SK-N-SH (cell line): ENCODE data around the gene NEU4. TPM values are rescaled to one million over a fixed set of nuclear protein-coding genes. Genes with fewer than 3 reads are reported as not detected.
A peak's percentile ranks its signal among the peaks of the same experiment; 100 is the strongest.

Source experiments
- CTCF ChIA-PET: fragments of 300-600, 350-600 bp; formaldehyde crosslinking; extraction: SDS; loops from one replicate; lab custom pipeline; 2021; lab: Yijun Ruan, JAX
- POLR2A ChIA-PET: fragments of 350-600 bp; sonication (Branson Sonifier 250); formaldehyde crosslinking; extraction: SDS; loops from one replicate; lab custom pipeline; 2020; ENCODE audit warnings: antibody characterized with exemption, inconsistent platforms; lab: Yijun Ruan, JAX
- DNase-seq: peaks from one replicate; pipeline ENCODE4 v3.0.0; 2012
- H2AFZ ChIP-seq: fragments of 200-600 bp; sonication (generic); 2 replicates; pipeline ENCODE4 v1.8.1; 2016; ENCODE audit warnings: antibody characterized with exemption, mild to moderate bottlenecking, low read depth
- H3F3A ChIP-seq: fragments of 200-600 bp; sonication (generic); replicated peaks from 2 replicates; pipeline ENCODE3; 2016; ENCODE audit warnings: antibody characterized with exemption, mild to moderate bottlenecking; ENCODE audit not compliant: insufficient read depth
- H3K27ac ChIP-seq, 2 experiments: fragments of 200-500 bp in 1 of 2; fragments of 200-600 bp in 1 of 2; sonication (Bioruptor generic) in 1 of 2; sonication (generic), shearing (Covaris generic) in 1 of 2; 2 replicates each; pipeline versions ENCODE4 v1.5.1 to v1.6.1; 2014 to 2016; ENCODE audit warnings: low read depth in 2 of 2, inconsistent platforms in 1 of 2, low read length in 1 of 2, mild to moderate bottlenecking in 1 of 2, mixed read lengths in 1 of 2
- H3K27me3 ChIP-seq: fragments of 200-600 bp; sonication (generic), shearing (Covaris generic); 2 replicates; pipeline ENCODE4 v1.6.1; 2016; ENCODE audit warnings: mixed run types; ENCODE audit not compliant: insufficient read depth
- H3K36me3 ChIP-seq, 2 experiments: fragments of 200-500 bp in 1 of 2; fragments of 200-600 bp in 1 of 2; sonication (Bioruptor generic) in 1 of 2; sonication (generic) in 1 of 2; replicated peaks in 1 of 2; 2 replicates each; pipeline versions ENCODE3 to v1.5.1; 2014 to 2016; ENCODE audit warnings: low read length in 1 of 2, mild to moderate bottlenecking in 1 of 2; ENCODE audit not compliant: insufficient read depth in 2 of 2, control insufficient read depth in 1 of 2
- H3K4me1 ChIP-seq, 2 experiments: fragments of 200-500 bp in 1 of 2; fragments of 200-600 bp in 1 of 2; sonication (Bioruptor generic) in 1 of 2; sonication (generic), shearing (Covaris generic) in 1 of 2; 2 replicates each; pipeline versions ENCODE4 v1.5.1 to v1.6.1; 2014 to 2016; ENCODE audit warnings: low read depth in 1 of 2, low read length in 1 of 2, mixed run types in 1 of 2; ENCODE audit not compliant: insufficient read depth in 2 of 2, control insufficient read depth in 1 of 2
- H3K4me2 ChIP-seq: fragments of 200-600 bp; sonication (generic), shearing (Covaris generic); 2 replicates; pipeline ENCODE4 v1.6.1; 2017; ENCODE audit warnings: mixed run types
- H3K4me3 ChIP-seq, 2 experiments: fragments of 200-500 bp in 1 of 2; fragments of 200-600 bp in 1 of 2; sonication (Bioruptor generic) in 1 of 2; sonication (generic), shearing (Covaris generic) in 1 of 2; 2 replicates each; pipeline versions ENCODE4 v1.5.1 to v1.8.1; 2014 to 2016; ENCODE audit warnings: low read depth in 2 of 2, inconsistent platforms in 1 of 2, low read length in 1 of 2, mild to moderate bottlenecking in 1 of 2, mixed read lengths in 1 of 2, moderate library complexity in 1 of 2
- H3K79me2 ChIP-seq: fragments of 200-600 bp; sonication (generic); 2 replicates; pipeline ENCODE4 v1.8.1; 2017; ENCODE audit warnings: mild to moderate bottlenecking; ENCODE audit not compliant: insufficient read depth
- H3K9ac ChIP-seq: fragments of 200-600 bp; sonication (generic); 2 replicates; pipeline ENCODE4 v1.6.1; 2017; ENCODE audit warnings: mixed run types
- H3K9me2 ChIP-seq: fragments of 200-600 bp; sonication (generic); 2 replicates; pipeline ENCODE4 v1.6.1; 2017; ENCODE audit warnings: mixed run types
- H3K9me3 ChIP-seq: fragments of 200-600 bp; sonication (generic); 2 replicates; pipeline ENCODE4 v1.6.1; 2017; ENCODE audit warnings: mixed run types, mild to moderate bottlenecking, moderate library complexity
- H4K20me1 ChIP-seq: fragments of 200-600 bp; sonication (generic); 2 replicates; pipeline ENCODE4 v1.6.1; 2017; ENCODE audit warnings: mild to moderate bottlenecking, mixed run types; ENCODE audit not compliant: insufficient read depth
- ELF1 ChIP-seq: IDR thresholded peaks from 2 replicates; pipeline ENCODE4 v1.4.0; 2012
- EZH2phosphoT487 ChIP-seq: fragments of 200-600 bp; sonication (generic); IDR thresholded peaks from 2 replicates; pipeline ENCODE4 v1.6.1; 2017; ENCODE audit warnings: low read depth, mixed run types, mild to moderate bottlenecking, antibody characterized with exemption, moderate library complexity, borderline replicate concordance
- FOXM1 ChIP-seq: IDR thresholded peaks from 2 replicates; pipeline ENCODE4 v1.4.0; 2012; ENCODE audit warnings: low read depth, mild to moderate bottlenecking
- GABPA ChIP-seq: IDR thresholded peaks from 2 replicates; pipeline ENCODE4 v1.4.0; 2012; ENCODE audit warnings: low read depth, mild to moderate bottlenecking
- GATA2 ChIP-seq: sonication (generic); formaldehyde crosslinking; IDR thresholded peaks from 2 replicates; pipeline ENCODE4 v1.5.0; 2020; ENCODE audit warnings: mild to moderate bottlenecking, missing genetic modification reagents
- JUND ChIP-seq: IDR thresholded peaks from 2 replicates; pipeline ENCODE4 v1.4.0; 2012
- MAX ChIP-seq: IDR thresholded peaks from 2 replicates; pipeline ENCODE4 v1.4.0; 2012; ENCODE audit warnings: low read depth
- MXI1 ChIP-seq: IDR thresholded peaks from 2 replicates; pipeline ENCODE4 v1.6.1; 2012; ENCODE audit warnings: mild to moderate bottlenecking, low read depth, low read length, improper control_type of control experiment
- NFIC ChIP-seq: IDR thresholded peaks from 2 replicates; pipeline ENCODE4 v1.4.0; 2012; ENCODE audit warnings: borderline replicate concordance
- RAD21 ChIP-seq: IDR thresholded peaks from 2 replicates; pipeline ENCODE4 v1.6.1; 2012; ENCODE audit warnings: mild to moderate bottlenecking, low read length
- RFX5 ChIP-seq: IDR thresholded peaks from 2 replicates; pipeline ENCODE4 v1.6.1; 2012; ENCODE audit warnings: mild to moderate bottlenecking, improper control_type of control experiment, low read length
- SIN3A ChIP-seq: IDR thresholded peaks from 2 replicates; pipeline ENCODE4 v1.6.1; 2012; ENCODE audit warnings: low read depth, mild to moderate bottlenecking, low read length, moderate library complexity, borderline replicate concordance
- SMC3 ChIP-seq: IDR thresholded peaks from 2 replicates; pipeline ENCODE4 v1.6.1; 2012; ENCODE audit warnings: low read depth, low read length, improper control_type of control experiment
- TCF12 ChIP-seq: IDR thresholded peaks from 2 replicates; pipeline ENCODE4 v1.4.0; 2012
- USF1 ChIP-seq: IDR thresholded peaks from 2 replicates; pipeline ENCODE4 v1.4.0; 2012; ENCODE audit warnings: low read depth, borderline replicate concordance
- YY1 ChIP-seq: IDR thresholded peaks from 2 replicates; pipeline ENCODE4 v1.4.0; 2012; ENCODE audit warnings: low read depth, mild to moderate bottlenecking
- WGBS: methylation state at CpG from one replicate; pipeline ENCODE4 v1.1.6; 2017; ENCODE audit warnings: low lambda C conversion rate; 5-methylcytosine and 5-hydroxymethylcytosine counted together
- polyA plus RNA-seq, 3 experiments: library from polyadenylated mRNA; depleted of rRNA; stranded (reverse); fragments of >200 nt; gene quantifications; 2 replicates each; pipeline ENCODE4 v1.2.3, GENCODE V29; 2012

The NEU4 gene
- polyA plus RNA-seq, 1 of the 3 experiments (the other 2 are of a cell fraction): 0.05 TPM

- CTCF ChIA-PET: interaction anchor here (1.0 to 1.1 kb wide), 2 partner anchors 16 to 122 kb away, joined by 3 to 4 read pairs; no protein-coding TSS in a partner anchor
These were observed 45.6 kb downstream of the NEU4 start for GRCh38 chr2:241854342-241855244.

GRCh38 chr2:241855245-241855887 lies 46.4 kb downstream of the NEU4 start:
- Histone ChIP-seq H3K9me2 (no peaks in the 10 kb centered on the region), H2AFZ (no peak overlapping the region), H3K9me3 (no peaks in the 10 kb centered on the region), H3K36me3 (no peaks in the 10 kb centered on the region), H4K20me1 (no peaks in the 10 kb centered on the region), H3K9ac (no peak overlapping the region), H3K4me3 (no peak overlapping the region), H3F3A (no peaks in the 10 kb centered on the region), H3K4me2 (no peak overlapping the region), H3K4me1 (peaks cover 12 to 21% of the 10 kb centered on the region in 2 experiments; a peak in 3 of 4 replicates), H3K27ac (no peak overlapping the region), H3K27me3 (no peaks in the 10 kb centered on the region), H3K79me2 (no peaks in the 10 kb centered on the region)
- CTCF ChIA-PET: interaction anchor here (1.0 to 1.1 kb wide), 3 partner anchors 13 to 123 kb away, joined by 3 to 4 read pairs (median 3); no protein-coding TSS in a partner anchor
- no peak for TF ChIP-seq ELF1
- TF ChIP-seq GATA2 (CRISPR knock-in tag): no peak
- TF ChIP-seq TCF12: no peak
- no peak for TF ChIP-seq FOXM1
- TF ChIP-seq RFX5: no peak
- no peak for TF ChIP-seq RAD21
- no peak for TF ChIP-seq MXI1
- TF ChIP-seq JUND: no peak
- TF ChIP-seq MAX: no peak
- TF ChIP-seq USF1: no peak
- no peak for TF ChIP-seq SMC3
- TF ChIP-seq SIN3A: no peak
- no peak for TF ChIP-seq GABPA
- TF ChIP-seq YY1: no peak
- 73% methylated on average over 9 of the region's 18 CpGs for WGBS
- peak; percentile 39 for DNase-seq
- POLR2A ChIA-PET: no interaction called here

More at GRCh38 chr2:241854342-241855244, 45.6 kb downstream of the NEU4 start:
- TF ChIP-seq EZH2phosphoT487 (no peak), NFIC (no peak)
- H3K79me2 ChIP-seq: no peaks in the 10 kb centered on the region
- no peaks in the 10 kb centered on the region for H3K36me3 ChIP-seq
- peak overlapping the region in 1 of 2 experiments; percentile 17; a peak in 1 of 4 replicates for H3K27ac ChIP-seq
- H4K20me1 ChIP-seq: no peaks in the 10 kb centered on the region
- no peak overlapping the region; the same call in 1 of the 2 replicates for H3K4me2 ChIP-seq
- no peak overlapping the region for H2AFZ ChIP-seq
- no peaks in the 10 kb centered on the region for H3K27me3 ChIP-seq
- POLR2A ChIA-PET: interaction anchor here (0.6 to 0.9 kb wide), 2 partner anchors 13 to 604 kb away, joined by 3 read pairs; no protein-coding TSS in a partner anchor
- H3K4me1 ChIP-seq: peaks cover 12 to 24% of the 10 kb centered on the region in 2 experiments; a peak in 3 of 4 replicates
- H3K4me3 ChIP-seq: no peak overlapping the region
- H3K9me3 ChIP-seq: no peaks in the 10 kb centered on the region
- H3F3A ChIP-seq: no peaks in the 10 kb centered on the region
- 50% methylated on average over 5 of the region's 21 CpGs for WGBS
- DNase-seq: peak; percentile 62
- no peaks in the 10 kb centered on the region for H3K9me2 ChIP-seq
- no peak overlapping the region for H3K9ac ChIP-seq
